Gastroesophageal sphincter (tissue), 3 donors: ENCODE data around the gene ZC3H10.

Source experiments
- EP300 ChIP-seq: sonication (generic); formaldehyde crosslinking; IDR thresholded peaks from one replicate; pipeline ENCODE4 v1.6.1; 2017; ENCODE audit warnings: antibody characterized with exemption, mild to moderate bottlenecking
- POLR2A ChIP-seq, 2 donors: fragments of 450-650 bp; IDR thresholded peaks; one replicate each; pipeline ENCODE4 v1.6.1; 2017; ENCODE audit warnings: antibody characterized with exemption in 2 of 2, mild to moderate bottlenecking in 2 of 2, moderate library complexity in 1 of 2
- POLR2AphosphoS5 ChIP-seq: sonication (generic); formaldehyde crosslinking; IDR thresholded peaks from one replicate; pipeline ENCODE4 v1.6.1; 2017; ENCODE audit warnings: antibody characterized with exemption
- TF ChIP-seq, protein P1 (sequence below), 4 experiments: fragments of 200-600 bp in 2 of 4; fragments of 450-650 bp in 2 of 4; sonication (generic) in 1 of 4; IDR thresholded peaks; one replicate each; pipeline ENCODE4 v1.5.1; 2017 to 2019; ENCODE audit warnings: antibody characterized with exemption in 4 of 4, mild to moderate bottlenecking in 2 of 4, moderate library complexity in 2 of 4

GRCh38 chr12:56102683-56103065 is 15.4 kb upstream of the ZC3H10 start:
- TF ChIP-seq, protein P1, sequence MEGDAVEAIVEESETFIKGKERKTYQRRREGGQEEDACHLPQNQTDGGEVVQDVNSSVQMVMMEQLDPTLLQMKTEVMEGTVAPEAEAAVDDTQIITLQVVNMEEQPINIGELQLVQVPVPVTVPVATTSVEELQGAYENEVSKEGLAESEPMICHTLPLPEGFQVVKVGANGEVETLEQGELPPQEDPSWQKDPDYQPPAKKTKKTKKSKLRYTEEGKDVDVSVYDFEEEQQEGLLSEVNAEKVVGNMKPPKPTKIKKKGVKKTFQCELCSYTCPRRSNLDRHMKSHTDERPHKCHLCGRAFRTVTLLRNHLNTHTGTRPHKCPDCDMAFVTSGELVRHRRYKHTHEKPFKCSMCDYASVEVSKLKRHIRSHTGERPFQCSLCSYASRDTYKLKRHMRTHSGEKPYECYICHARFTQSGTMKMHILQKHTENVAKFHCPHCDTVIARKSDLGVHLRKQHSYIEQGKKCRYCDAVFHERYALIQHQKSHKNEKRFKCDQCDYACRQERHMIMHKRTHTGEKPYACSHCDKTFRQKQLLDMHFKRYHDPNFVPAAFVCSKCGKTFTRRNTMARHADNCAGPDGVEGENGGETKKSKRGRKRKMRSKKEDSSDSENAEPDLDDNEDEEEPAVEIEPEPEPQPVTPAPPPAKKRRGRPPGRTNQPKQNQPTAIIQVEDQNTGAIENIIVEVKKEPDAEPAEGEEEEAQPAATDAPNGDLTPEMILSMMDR (IDR thresholded peaks at IDR 0.05): no peak
- TF ChIP-seq POLR2AphosphoS5 (no peak), POLR2A (IDR thresholded peaks at IDR 0.05) (no peak), EP300 (no peak)
